Astrocyte (in vitro differentiated cells and primary cell): ENCODE results near the gene ZG16B. TPM values are rescaled to one million over a fixed set of nuclear protein-coding genes. Genes with fewer than 3 reads are reported as not detected.

Experiments
- DNase-seq: peaks from one replicate; pipeline ENCODE4 v3.0.0-alpha.2; 2010; ENCODE audit warnings: low read depth
- FAIRE-seq: peaks from 2 replicates; lab custom pipeline; 2011; peaks lifted over from hg19 to GRCh38; lab: Jason Lieb, UNC
- H2AFZ ChIP-seq: 2 replicates; pipeline ENCODE4 v1.6.0; 2012; ENCODE audit warnings: low read depth, low read length, inconsistent platforms
- H3K27ac ChIP-seq: 2 replicates; pipeline ENCODE4 v1.5.1; 2011; ENCODE audit warnings: low read depth, low read length, inconsistent platforms
- H3K27me3 ChIP-seq: 2 replicates; pipeline ENCODE4 v1.6.0; 2011; ENCODE audit warnings: low read length, inconsistent platforms; ENCODE audit not compliant: insufficient read depth
- H3K36me3 ChIP-seq: 2 replicates; pipeline ENCODE4 v1.5.1; 2011; ENCODE audit warnings: low read length, inconsistent platforms; ENCODE audit not compliant: insufficient read depth
- H3K4me1 ChIP-seq: 2 replicates; pipeline ENCODE4 v1.5.1; 2011; ENCODE audit warnings: low read length, inconsistent platforms; ENCODE audit not compliant: insufficient read depth
- H3K4me2 ChIP-seq: 2 replicates; pipeline ENCODE4 v1.6.0; 2012; ENCODE audit warnings: low read length, inconsistent platforms
- H3K4me3 ChIP-seq: 2 replicates; pipeline ENCODE4 v1.5.1; 2011; ENCODE audit warnings: low read depth, mild to moderate bottlenecking, low read length, inconsistent platforms; ENCODE audit not compliant: insufficient read depth
- H3K79me2 ChIP-seq: 2 replicates; pipeline ENCODE4 v1.6.0; 2012; ENCODE audit warnings: mild to moderate bottlenecking, low read length, inconsistent platforms; ENCODE audit not compliant: insufficient read depth
- H3K9ac ChIP-seq: 2 replicates; pipeline ENCODE4 v1.6.0; 2012; ENCODE audit warnings: mild to moderate bottlenecking, low read length, inconsistent platforms
- H3K9me3 ChIP-seq: 2 replicates; pipeline ENCODE4 v1.5.1; 2012; ENCODE audit warnings: low read depth, mild to moderate bottlenecking, low read length, inconsistent platforms; ENCODE audit not compliant: insufficient read depth
- H4K20me1 ChIP-seq: 2 replicates; pipeline ENCODE4 v1.6.0; 2012; ENCODE audit warnings: low read length, inconsistent platforms; ENCODE audit not compliant: insufficient read depth
- H3K27ac Mint-ChIP-seq: one replicate; pipeline ENCODE4 v1.8.0; 2021; ENCODE audit warnings: mild to moderate bottlenecking, mixed read lengths; ENCODE audit not compliant: unreplicated experiment
- H3K27me3 Mint-ChIP-seq: one replicate; pipeline ENCODE4 v1.8.0; 2021; ENCODE audit warnings: low read depth, mixed read lengths; ENCODE audit not compliant: unreplicated experiment
- H3K36me3 Mint-ChIP-seq: one replicate; pipeline ENCODE4 v1.8.0; 2021; ENCODE audit warnings: low read depth, mixed read lengths; ENCODE audit not compliant: unreplicated experiment
- H3K4me1 Mint-ChIP-seq: one replicate; pipeline ENCODE4 v1.8.0; 2021; ENCODE audit warnings: low read depth, mixed read lengths; ENCODE audit not compliant: unreplicated experiment
- H3K4me3 Mint-ChIP-seq: one replicate; pipeline ENCODE4 v1.8.0; 2021; ENCODE audit warnings: mild to moderate bottlenecking, moderate library complexity, mixed read lengths; ENCODE audit not compliant: unreplicated experiment
- H3K9me3 Mint-ChIP-seq: one replicate; pipeline ENCODE4 v1.8.0; 2021; ENCODE audit warnings: mild to moderate bottlenecking, mixed read lengths; ENCODE audit not compliant: unreplicated experiment
- EZH2 ChIP-seq: IDR thresholded peaks from 2 replicates; pipeline ENCODE4 v1.6.1; 2012; ENCODE audit warnings: mild to moderate bottlenecking, low read length, inconsistent platforms; ENCODE audit not compliant: insufficient read depth
- total RNA-seq: library from RNA; stranded (reverse); gene quantifications from 2 replicates; pipeline ENCODE4 v1.2.1, GENCODE V29; 2021
- TF ChIP-seq, protein P1 (sequence below): IDR thresholded peaks from 2 replicates; pipeline ENCODE4 v1.5.1; 2011; ENCODE audit warnings: low read depth, mild to moderate bottlenecking, inconsistent platforms, low read length, moderate library complexity; ENCODE audit not compliant: insufficient read depth

ZG16B gene
- total RNA-seq, 1 donor from 2014 or later, result not detected

DNA sequence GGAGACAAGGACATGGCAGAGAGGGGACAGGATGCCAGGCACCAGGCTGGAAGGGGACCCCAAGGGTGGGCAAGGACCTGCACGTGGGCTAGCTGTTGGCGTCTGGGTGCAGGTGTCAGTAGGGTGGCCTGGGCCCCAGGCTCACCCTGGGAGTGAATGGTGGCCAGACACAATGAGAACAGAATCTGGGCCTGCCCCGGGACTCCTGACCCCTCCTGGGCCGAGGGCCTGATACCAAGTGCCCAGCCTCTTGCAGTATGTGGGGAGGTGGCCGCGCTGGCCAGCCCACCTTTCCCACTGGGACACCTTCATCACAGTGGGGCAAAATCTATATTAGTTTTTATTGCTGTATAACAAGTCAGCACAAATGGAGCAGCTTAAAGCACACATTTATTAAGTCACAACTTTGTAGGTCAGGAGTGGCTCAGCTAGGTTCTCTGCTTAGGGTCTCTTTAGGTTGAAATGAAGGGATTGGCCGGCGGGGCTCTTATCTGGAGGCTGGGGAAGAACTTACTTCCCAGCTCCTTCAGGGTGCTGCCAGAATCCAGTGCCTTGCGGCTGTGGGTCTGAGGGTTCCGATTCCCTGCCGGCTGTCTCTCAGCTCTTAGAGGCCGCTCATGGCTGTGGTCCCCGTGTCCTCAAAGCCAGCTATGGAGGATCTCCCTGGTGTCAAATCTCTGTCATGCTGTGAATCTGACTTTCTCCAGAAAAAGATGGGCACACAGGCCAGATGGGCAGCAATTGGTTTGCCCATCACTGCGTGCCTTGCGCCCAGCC is 46.3 kb upstream of the ZG16B start:
- H3K27ac Mint-ChIP-seq, result no peak overlapping the region
- no peak overlapping the region for H3K4me3 ChIP-seq
- no peak overlapping the region for H2AFZ ChIP-seq
- TF ChIP-seq EZH2, result no peak
- TF ChIP-seq, protein P1, sequence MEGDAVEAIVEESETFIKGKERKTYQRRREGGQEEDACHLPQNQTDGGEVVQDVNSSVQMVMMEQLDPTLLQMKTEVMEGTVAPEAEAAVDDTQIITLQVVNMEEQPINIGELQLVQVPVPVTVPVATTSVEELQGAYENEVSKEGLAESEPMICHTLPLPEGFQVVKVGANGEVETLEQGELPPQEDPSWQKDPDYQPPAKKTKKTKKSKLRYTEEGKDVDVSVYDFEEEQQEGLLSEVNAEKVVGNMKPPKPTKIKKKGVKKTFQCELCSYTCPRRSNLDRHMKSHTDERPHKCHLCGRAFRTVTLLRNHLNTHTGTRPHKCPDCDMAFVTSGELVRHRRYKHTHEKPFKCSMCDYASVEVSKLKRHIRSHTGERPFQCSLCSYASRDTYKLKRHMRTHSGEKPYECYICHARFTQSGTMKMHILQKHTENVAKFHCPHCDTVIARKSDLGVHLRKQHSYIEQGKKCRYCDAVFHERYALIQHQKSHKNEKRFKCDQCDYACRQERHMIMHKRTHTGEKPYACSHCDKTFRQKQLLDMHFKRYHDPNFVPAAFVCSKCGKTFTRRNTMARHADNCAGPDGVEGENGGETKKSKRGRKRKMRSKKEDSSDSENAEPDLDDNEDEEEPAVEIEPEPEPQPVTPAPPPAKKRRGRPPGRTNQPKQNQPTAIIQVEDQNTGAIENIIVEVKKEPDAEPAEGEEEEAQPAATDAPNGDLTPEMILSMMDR, result no peak
- H3K4me1 Mint-ChIP-seq, result peaks cover 2% of the 10 kb centered on the region
- peaks cover 8% of the 10 kb centered on the region for H3K4me1 ChIP-seq
- peaks cover 17% of the 10 kb centered on the region for H3K27me3 ChIP-seq
- H3K79me2 ChIP-seq, result peaks cover 2% of the 10 kb centered on the region
- H3K9me3 Mint-ChIP-seq, result no peaks in the 10 kb centered on the region
- FAIRE-seq (no peak), DNase-seq (no peak)
- no peaks in the 10 kb centered on the region for H3K9me3 ChIP-seq
- H3K36me3 ChIP-seq, result no peaks in the 10 kb centered on the region
- H3K9ac ChIP-seq, result no peak overlapping the region
- no peak overlapping the region for H3K27ac ChIP-seq
- no peaks in the 10 kb centered on the region for H4K20me1 ChIP-seq
- H3K4me3 Mint-ChIP-seq, result no peak overlapping the region
- no peaks in the 10 kb centered on the region for H3K36me3 Mint-ChIP-seq
- H3K27me3 Mint-ChIP-seq, result peaks cover 19% of the 10 kb centered on the region
- no peak overlapping the region for H3K4me2 ChIP-seq

DNA sequence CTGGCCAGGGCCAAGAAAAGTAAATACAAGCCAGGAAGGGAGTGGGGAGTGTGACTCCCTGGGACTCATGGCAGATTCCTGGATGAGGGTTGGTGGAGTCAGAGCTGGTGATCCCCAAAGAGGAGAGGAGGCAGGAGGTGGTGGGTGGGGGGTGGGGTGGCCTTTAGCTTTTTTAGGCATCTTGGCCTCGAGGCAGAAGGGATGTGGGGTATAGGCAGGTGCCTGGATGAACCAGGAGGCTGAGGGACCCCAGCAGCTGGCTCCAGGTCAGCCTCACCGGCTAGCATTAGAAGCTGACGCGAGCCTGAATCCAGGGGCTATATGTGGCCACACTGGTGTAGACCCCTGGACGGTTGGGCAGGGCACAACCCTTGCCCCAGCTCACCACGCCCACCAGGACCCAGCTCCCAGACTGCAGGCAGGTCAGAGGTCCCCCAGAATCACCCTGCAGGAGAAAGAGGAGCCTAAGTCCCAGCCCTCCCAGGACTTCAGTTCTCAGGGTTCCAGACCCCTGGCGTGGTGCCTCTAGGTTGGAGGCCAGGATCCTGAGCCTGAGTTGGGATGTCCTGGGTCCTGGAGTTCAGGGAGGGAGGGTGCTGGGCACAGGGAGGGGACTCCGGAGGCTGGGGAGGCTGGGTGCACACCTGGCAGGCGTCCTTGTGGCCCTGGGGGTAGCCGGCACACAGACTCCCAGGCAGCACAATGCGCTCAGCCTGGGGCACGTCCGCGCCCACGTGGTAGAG is 45.6 kb upstream of the ZG16B start:
- peaks cover 2% of the 10 kb centered on the region for H3K9me3 Mint-ChIP-seq
- no peak overlapping the region for H3K27ac Mint-ChIP-seq
- no peaks in the 10 kb centered on the region for H4K20me1 ChIP-seq
- no peak overlapping the region for H3K4me3 ChIP-seq
- H3K27me3 Mint-ChIP-seq, result peaks cover 24% of the 10 kb centered on the region
- H3K9ac ChIP-seq, result no peak overlapping the region
- no peaks in the 10 kb centered on the region for H3K79me2 ChIP-seq
- H3K9me3 ChIP-seq, result no peaks in the 10 kb centered on the region
- TF ChIP-seq, protein P1, result no peak
- no peak for TF ChIP-seq EZH2
- peak overlapping the region; percentile 63 for H2AFZ ChIP-seq
- H3K4me2 ChIP-seq, result peak overlapping the region; percentile 58
- no peak overlapping the region for H3K27ac ChIP-seq
- no peak for FAIRE-seq
- H3K27me3 ChIP-seq, result peaks cover 18% of the 10 kb centered on the region
- H3K4me3 Mint-ChIP-seq, result no peak overlapping the region
- DNase-seq, result no peak
- H3K36me3 Mint-ChIP-seq, result no peaks in the 10 kb centered on the region
- H3K36me3 ChIP-seq, result no peaks in the 10 kb centered on the region
- peaks cover 2% of the 10 kb centered on the region for H3K4me1 Mint-ChIP-seq
- peaks cover 8% of the 10 kb centered on the region for H3K4me1 ChIP-seq
